Stimulated activated CD8-positive, alpha-beta memory T cell treated with anti-CD3 and anti-CD28 coated beads, Interleukin-15, amount 100 ng/mL, for 1 hour (primary cell): ENCODE measurements around the gene SH3BGRL2.

Experiments used
- DNase-seq: peaks from one replicate; pipeline ENCODE4 v3.0.0-alpha.2; 2020; ENCODE audit warnings: low read depth

The SH3BGRL2 gene

DNA sequence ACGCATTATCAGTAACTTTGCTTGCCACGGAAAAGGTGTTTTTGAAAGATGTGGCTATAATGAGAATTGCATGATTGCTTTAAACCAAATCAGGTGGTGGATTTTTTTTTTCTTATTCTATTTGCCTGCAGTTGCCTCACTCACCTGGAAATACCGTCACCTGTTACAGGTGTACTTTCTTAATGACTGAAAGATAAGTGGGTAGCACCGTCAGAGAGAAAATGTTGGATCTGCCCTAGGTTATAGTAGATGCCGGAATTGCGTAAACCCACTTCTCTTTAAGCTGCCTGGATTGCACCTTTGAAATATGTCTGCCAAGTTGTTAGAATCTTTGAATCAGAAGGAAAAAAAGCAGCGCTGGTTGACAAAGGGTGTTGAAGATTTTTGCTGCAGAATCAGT is 68.5 kb downstream of the SH3BGRL2 start:
- DNase-seq = no peak

DNA sequence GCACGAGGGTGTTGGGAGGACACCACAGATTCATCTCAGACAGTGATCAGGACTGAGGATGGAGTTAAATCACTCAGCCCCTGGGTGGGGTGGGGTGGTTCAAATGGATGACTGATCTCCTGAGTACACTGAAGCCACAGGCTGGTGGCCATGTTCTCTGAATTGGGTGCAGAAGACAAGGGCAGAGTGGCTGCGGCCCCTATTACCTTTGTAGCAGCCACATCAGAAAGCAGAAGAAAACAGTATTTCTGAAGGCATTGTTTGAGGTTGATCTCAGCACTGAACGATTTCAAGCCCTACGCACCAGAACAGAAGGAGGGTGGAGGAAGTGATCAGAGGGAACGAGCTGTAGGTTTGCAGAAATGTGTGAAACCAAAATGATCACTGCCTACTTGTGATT is 71.6 kb downstream of the SH3BGRL2 start:
- no peak for DNase-seq

DNA sequence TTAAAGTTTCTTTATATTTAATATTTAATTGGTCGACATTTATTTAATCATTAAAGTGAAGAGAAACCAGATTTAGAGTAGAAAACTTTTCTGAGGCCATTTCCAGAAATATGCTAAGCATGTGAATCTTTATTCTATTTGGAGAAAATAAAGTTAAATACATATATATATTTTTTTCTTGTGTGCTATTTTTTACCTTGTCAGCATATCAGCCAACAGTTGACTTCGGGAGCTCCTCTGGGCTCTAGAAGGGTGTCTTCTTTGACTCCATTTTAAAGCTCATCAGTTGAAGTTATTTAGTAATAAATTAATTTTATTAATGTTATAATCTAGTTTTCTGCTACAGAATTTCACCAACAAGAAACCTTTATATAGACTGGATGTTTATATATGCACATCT is 73.1 kb downstream of the SH3BGRL2 start:
- DNase-seq = no peak

DNA sequence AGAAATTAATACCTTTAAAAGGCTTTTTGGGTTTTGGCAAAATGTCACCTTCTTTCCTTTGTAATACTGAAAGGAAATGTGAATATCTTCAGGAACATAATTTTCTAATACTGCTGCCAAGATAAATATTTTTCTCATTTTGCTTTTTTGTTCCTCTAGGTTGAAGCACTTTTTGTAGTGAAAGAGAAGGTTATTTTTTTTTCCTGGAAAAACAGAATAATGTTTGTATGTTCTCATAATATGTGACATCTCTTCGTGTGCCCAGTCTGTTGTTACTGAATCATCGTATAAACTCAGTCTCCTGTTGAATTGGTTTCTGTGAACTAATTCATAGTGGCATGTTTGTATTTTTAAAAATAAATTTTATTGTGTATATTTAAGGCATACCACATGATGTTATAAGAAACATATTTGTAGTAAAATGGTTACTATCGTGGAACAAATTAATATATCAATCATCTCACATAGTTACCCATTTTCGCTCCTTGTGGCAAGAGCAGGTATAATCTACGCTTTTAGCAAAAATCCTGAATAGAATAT is 74.4 kb downstream of the SH3BGRL2 start:
- no peak for DNase-seq

DNA sequence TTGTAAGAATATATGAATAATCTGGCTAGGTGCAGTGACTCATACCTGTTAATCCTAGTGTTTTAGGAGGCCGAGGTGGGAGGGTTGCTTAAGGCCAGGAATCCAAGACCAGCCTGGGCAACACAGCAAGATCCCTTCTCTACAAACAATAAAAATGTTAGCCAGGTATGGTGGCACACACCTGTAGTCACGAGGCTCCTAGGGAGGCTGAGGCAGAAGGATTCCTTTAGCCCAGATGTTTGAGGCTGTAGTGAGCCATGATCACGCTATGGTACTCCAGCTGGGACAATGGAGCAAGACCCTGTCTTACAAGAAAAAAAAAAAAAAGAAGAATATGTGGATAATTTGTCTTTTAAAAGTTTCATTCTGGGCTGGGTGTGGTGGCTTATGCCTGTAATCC is 75.4 kb downstream of the SH3BGRL2 start:
- no peak for DNase-seq

DNA sequence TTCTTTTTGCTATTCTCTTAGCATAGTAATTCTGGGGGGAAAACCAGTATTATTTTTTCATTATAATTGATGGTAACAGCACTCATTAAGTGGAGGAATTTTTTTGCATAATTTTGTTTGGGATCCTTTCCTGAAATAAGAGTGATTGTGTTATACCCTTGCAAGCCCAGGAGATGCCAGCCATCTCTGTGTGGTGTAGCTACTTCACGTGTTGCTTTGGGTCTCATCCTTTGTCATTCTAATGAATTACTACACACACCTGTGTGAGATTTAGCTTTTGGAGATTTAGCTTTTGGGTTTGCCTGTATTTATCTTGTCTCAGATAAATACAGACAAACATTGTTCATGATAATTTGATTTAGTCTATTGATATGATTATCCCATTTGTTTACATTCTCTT is 76.5 kb downstream of the SH3BGRL2 start:
- no peak for DNase-seq

DNA sequence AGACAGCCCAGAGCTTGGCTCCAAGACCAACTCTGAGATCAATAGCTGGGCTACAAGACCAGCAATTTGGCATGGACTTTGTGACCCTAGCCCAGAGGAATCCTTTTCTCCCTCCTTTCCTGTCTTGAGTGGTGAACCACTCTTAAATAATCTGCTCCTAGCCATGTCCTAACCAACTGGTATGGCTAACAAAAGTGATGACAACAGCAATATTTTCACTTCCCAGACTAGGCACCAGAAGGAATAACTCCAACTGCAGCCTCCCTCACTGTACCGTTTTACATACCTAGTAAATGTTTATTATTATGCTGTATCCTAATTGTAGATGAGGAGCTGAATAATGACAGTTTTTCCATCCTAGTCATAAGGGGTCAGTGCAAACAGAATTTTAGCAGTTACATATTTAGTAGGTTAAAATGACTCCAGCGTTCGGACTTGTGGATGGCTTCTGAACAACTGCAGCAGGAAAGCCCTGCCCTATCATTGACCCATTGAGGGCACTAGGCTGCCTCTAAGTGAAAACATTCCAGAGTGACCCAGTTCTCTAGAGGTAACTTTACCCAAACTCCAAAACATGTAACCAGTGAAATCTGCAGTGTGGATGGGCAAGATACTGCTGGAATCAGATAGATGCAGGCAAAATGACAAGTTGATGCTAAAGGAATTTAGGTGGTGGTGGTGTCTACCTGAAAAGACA is 77.1 kb downstream of the SH3BGRL2 start:
- no peak for DNase-seq

DNA sequence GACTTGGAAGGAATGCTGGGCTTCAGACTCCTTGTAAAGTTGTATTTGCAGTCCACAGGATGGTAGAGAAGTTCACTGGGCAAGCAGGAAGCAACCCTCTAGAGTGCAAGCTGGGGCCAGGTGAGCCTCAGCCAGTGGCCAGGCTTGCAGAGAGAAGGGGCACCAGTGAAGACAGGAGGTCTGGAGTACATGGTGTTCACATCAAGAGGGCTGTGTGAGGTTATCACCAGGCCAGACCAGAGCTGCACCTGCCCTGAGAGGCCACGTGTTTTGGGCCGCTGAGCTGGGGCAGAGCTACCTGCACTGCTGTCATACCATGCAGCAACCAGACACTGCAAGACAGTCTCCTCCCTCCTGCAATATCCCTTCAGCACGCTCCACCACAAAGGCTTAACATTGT is 79.0 kb downstream of the SH3BGRL2 start:
- no peak for DNase-seq

DNA sequence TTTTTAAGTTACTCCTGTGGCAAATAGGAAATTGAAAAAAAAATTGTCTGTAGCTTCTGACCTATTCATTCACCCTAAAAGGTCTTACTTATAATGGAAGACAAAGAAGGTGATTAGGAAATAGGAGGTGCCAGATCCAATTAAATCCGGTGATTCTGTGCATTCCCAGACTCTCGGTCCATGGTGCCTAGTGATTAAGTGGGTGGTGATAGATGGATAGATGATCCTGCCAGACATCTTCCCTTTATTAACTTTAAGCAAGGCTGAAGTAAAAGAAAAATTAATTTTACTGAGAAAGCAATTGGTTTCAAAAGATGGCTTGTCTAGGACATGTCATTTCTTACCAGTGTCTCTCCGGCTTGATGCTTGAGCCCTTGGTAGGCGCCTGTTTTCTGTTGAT is 80.0 kb downstream of the SH3BGRL2 start:
- DNase-seq = no peak

DNA sequence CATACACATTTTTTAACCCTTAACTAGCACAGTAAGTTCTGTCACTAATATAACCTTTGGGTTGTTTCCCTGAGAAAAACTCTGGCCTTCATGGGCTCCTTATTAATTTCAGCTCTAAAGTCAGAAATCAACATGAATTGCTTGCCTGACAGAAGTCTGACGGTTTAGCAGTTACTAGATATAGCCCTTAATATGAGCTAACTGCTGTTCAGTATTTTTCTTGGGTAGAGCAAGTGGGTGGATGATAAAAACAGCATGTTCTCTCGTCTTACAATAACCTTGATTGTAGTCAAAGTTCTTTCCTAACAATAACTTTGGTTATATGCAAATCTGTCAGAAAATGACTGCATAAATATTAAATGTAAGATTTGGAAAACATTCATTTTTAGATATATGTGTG is 81.0 kb downstream of the SH3BGRL2 start:
- DNase-seq = no peak

DNA sequence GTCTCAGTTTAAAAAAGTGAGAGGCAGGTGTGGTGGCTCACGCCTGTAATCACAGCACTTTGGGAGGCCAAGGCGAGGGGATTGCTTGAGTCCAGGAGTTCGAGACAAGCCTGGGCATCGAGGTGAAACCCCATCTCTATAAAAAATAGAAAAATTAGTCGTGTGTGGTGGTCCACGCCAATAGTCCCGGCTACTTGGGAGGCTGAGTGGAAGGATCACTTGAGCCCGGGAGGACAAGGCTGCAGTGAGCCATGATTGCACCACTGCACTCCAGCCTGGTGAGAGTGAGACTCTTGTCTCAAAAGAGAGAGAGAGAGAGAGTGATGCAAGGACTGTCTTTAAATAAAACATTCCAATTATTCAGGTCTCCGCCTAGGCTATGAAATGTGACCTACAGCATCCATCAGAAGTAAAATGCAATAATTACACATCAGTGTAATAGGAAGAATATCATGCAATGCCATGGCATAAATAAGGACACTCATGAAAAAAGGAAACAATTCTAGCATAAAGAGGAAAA is 81.5 kb downstream of the SH3BGRL2 start:
- DNase-seq = no peak

DNA sequence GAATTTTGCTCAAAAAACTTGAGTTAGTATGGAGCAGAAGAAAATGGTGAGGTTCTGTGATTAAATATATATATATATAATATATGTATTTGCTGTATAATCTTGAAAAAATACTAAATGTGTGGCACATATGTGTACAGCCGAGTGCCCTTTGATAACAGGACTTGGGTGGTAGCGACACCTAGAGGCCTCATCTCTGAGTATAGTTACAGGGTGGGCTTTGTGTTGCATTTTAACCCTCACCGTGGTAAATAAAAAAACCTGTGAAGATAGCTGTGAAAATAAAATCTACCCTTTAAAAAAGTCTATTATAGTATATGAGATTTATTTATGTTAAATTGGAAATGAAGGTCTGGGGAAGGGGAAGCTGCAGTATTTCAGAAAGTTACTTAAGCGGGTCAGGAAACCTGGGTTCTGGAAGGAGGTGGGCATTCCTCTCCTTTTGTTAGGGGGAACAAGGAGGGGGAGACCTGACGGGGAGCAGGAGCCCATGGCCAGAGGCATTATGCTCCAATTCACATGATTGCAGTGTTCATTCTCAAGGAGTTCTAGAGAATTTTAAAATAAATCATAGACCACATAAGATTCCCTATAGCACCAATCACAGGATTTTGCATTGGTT is 82.7 kb downstream of the SH3BGRL2 start:
- DNase-seq = peak; percentile 24

DNA sequence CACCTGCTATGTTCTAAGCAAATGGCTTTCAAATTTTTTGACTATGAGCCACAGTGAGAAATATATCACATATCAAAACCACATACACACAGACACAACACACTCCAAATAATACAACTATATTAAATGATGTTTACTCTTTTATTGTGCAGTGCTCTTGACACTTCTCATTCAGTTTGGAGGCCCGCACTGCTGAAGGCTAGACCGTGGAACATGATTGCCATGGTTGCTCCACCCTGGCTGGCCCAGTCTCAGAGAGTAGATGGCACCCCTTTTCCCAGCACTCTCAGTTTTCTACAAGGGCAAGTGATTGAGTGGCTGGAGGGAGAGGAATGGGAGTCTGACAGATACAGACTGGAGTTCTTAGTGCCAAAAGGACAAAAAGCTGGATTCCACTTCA is 86.9 kb downstream of the SH3BGRL2 start:
- DNase-seq = no peak

DNA sequence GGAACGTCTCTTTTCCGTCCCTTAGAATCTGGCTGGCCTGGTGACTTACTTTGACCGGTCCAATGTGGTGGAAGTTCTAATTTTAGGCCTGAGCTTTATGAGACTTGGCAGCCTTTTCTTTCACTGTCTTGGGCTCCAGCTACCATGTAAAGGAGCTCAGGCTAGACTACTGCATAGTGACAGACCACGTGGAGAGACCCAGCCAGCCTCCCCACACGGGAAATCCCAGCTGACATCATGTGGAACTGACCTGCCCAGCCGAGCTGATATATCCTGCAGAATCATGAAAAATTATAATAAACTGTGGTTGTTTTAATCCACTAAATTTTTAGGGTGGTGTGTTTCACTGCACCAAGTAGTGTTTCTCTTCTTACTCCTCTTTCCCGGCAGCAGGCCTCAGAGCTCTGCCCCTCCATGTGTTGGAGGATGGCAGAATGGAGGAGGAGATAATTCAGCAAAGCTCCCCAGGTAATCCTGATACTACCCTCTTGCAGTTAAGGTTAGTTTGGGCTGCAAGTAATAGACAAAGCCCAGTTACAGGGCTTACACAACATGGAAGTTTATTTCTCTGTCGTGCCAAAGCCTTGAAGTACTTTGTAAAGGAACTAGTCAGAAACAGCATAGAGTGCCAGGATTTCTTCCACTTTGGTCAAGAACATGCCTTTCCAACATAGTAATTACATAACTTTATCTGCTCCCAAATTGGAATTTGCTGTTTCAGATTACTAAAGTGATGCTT is 87.5 kb downstream of the SH3BGRL2 start:
- no peak for DNase-seq

DNA sequence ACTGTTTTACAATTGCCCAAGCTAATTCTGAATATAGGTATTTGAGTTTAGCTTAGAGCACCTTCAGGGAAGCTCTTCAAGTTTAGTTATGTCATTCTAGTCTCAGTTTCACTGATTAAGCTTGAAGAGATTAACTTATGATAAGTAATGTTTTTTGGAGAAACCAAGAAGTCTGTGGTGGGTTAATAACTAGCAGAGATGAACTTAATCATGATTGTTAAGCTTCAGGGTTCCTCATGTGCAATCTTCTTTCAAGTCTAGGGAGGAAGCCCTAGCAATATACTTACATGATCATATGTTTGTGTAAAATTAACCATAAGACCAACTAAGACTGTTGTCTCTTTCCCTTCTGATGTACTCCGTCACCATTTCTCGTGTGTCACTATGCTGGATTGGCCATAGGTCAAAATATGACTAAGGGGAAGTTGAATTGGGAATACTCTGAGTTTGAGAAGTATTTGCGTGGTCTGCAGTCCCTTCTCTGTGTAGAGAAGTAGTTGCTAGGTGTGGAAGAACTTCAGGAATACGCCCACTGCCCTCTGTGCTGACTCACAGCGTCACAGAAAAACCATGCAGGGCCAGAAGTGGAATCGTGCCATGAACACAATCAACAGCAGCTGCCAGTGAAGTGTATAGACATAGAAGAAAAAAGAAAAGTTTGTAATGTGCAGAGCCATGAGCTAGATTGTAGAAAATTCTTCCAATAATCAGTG is 88.3 kb downstream of the SH3BGRL2 start:
- no peak for DNase-seq

DNA sequence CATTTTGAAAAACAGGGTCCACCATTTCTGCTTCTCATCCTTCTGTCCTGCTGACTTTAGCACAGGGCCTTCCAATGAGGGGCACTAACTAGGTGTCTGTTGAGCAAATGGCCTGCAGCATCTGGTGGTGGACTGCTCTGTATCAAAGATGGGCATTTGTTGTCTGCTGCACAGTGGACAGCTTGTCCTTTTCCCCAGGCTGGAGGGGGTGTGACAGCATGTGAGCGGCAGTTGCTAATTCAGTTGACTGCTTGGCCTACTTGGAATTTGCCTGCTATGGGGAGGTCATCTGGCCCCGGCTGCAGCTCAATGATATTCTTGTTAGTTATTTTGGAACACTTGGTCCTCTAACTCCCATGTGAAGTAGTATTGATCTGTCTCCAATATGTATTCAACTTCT is 93.7 kb downstream of the SH3BGRL2 start:
- no peak for DNase-seq

DNA sequence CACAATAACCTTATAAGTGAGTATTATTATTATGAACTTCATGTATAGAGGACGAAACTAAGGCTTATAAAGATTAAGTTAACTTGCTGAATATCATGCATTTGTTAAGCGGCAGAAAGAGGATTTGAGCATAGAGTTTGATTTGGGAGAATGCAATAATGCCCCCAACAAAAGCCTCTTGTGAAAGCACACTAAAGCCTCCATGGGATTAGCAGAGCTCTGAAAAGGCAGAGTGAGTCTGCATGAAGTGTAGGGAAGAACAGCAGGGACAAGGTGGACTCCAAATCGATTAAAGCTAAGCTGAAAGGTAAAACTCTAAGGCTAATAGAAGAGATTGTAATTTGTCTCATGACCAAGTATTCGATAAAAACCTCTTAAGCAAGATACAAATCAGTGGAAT is 100.3 kb downstream of the SH3BGRL2 start:
- no peak for DNase-seq

DNA sequence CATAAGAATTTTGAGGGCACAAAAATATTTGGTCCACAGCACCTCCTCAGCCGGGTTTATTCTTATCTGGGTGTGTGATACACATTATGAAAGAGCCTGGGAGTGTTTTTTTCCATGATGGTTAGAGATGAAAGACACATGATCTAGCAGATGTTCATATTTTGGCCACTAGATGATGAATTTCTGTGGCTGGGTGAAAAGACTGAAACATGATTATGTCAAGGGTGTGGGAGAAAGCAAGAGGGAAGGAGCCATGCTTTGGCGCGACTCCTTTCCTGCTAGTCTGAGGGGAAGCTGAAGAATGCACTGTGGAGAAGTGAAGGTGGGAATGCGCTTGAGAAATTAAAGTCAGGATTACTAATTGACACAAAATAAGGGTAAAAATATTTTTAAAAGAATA is 102.3 kb downstream of the SH3BGRL2 start:
- DNase-seq = no peak

DNA sequence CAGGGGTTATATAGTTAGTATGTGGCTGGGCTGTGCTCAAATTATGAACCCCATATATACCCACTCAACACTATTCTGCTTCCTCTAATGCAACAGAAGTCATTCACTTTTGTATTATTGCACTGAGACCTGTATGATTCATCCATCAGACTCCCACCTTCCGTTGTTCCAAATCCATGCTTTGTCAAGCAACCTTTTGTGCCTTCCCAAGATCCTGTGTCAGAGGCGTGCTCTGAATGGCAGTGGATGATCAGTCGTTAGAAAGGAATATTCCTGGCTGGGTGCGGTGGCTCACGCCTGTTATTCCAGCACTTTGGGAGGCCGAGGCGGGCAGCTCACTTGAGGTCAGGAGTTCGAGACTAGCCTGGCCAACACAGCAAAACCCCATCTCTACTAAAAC is 103.2 kb downstream of the SH3BGRL2 start:
- DNase-seq = no peak

DNA sequence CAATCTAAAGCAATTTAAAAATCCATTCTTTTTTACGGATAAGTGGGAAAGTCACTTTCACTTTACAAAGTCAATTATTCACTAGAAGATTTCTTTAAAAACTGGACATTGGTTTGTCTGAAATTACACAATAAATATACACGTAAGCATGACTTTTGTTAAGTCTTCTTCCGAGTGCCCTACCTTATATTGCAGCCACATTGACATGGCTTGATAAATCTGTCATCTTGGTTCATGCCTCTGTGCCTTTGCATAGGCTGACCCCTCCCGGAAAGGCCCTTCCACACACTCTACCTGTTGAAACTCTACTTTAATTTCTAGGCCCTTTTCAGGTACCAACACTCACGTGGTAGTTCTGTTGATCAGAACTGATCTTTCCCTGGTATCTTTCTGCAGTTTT is 104.1 kb downstream of the SH3BGRL2 start:
- DNase-seq = no peak

DNA sequence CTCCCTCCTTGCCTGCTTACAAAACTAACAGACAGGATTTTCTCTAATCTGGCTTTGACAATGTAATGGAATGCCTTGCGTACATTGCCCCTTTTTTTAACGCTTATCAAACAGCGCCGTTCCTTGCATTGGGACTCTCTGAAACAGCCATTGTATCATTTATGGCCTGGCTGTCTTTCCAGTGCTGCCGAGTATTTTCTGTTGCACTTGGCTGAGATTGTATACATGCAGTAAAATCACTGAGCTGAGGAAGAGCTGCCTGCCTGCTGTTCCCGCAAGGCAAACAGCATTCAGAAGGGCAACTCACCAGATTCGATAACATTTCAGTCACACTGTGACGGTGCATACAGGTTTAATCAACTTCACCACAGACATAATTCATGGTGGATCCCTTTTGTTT is 106.0 kb downstream of the SH3BGRL2 start:
- DNase-seq = no peak

DNA sequence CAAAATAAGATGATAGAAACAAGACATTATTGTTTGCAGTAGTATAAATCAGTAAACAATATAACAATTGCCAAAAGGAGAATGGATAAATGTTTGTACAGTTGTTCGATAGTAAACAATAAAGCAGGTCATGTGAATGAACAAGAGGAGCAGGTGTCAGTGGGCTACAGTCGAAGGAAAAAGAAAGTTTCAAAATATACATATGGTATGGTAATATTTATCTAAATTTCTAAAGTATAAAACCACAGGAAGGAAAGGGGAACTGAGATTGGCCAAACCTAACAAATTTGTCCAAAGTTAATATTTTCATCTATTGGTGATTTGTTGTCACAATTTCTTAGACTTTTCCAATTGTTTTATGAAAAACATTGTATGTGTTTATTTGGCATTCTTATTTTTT is 110.9 kb downstream of the SH3BGRL2 start:
- no peak for DNase-seq
